K562 (cell line): ENCODE data around the gene USP26. TPM values are rescaled to one million over a fixed set of nuclear protein-coding genes. Genes with fewer than 3 reads are reported as not detected.

Source experiments
- FIP1L1 ChIP-seq: fragments of 200-400 bp; formaldehyde crosslinking; IDR thresholded peaks from 2 replicates; pipeline ENCODE4 v1.6.1; 2018; ENCODE audit warnings: mild to moderate bottlenecking, low read depth, low read length; ENCODE audit not compliant: poor library complexity, severe bottlenecking
- PRDM10 ChIP-seq: fragments of 450-650 bp; IDR thresholded peaks from 2 replicates; pipeline ENCODE4 v1.6.1; 2018; ENCODE audit not compliant: partially characterized antibody
- polyA plus RNA-seq, 8 experiments: library from polyadenylated mRNA; depleted of rRNA in 4 of 8; stranded (reverse) in 5 of 8; unstranded in 3 of 8; fragments of >200 nt; fragmentation: Nextera tagmentation in 2 of 8; fragmentation: Illumina TruSeq in 1 of 8; extraction: Ambion mirVana in 2 of 8; extraction: Trizol in 1 of 8; gene quantifications; 2 replicates each; pipeline versions ENCODE4 v1.2.1 to v1.2.3, GENCODE V29; 2011 to 2014; ENCODE audit warnings: inconsistent platforms in 1 of 8, missing spikeins in 1 of 8
- total RNA-seq, 7 experiments: library from RNA; depleted of rRNA in 6 of 7; stranded (reverse); fragments of >200 nt in 6 of 7; fragmentation: Illumina TruSeq in 2 of 7; extraction: Trizol in 2 of 7; gene quantifications; 2 replicates each; pipeline versions ENCODE4 v1.2.1 to v1.2.3, GENCODE V29; 2011 to 2021; ENCODE audit warnings: low replicate concordance in 1 of 7
- TF ChIP-seq, protein P1 (sequence below): fragments of 450-650 bp; IDR thresholded peaks from 2 replicates; pipeline ENCODE4 v1.6.1; 2016; ENCODE audit warnings: low read depth, mild to moderate bottlenecking, moderate library complexity
- TF ChIP-seq, protein P2 (sequence below): fragments of 450-650 bp; IDR thresholded peaks from 2 replicates; pipeline ENCODE4 v1.6.1; 2016; ENCODE audit warnings: mild to moderate bottlenecking, moderate library complexity

The USP26 gene
- total and polyA plus RNA-seq, 9 of the 15 experiments (the other 6 are each of a cell fraction or from before 2014, with no cell fraction given), result 0.06 to 0.84 (median 0.20) TPM; not detected in 2

- TF ChIP-seq PRDM10 (no peak), FIP1L1 (no peak)
- TF ChIP-seq, protein P1, sequence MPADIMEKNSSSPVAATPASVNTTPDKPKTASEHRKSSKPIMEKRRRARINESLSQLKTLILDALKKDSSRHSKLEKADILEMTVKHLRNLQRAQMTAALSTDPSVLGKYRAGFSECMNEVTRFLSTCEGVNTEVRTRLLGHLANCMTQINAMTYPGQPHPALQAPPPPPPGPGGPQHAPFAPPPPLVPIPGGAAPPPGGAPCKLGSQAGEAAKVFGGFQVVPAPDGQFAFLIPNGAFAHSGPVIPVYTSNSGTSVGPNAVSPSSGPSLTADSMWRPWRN, result no peak
- TF ChIP-seq, protein P2, sequence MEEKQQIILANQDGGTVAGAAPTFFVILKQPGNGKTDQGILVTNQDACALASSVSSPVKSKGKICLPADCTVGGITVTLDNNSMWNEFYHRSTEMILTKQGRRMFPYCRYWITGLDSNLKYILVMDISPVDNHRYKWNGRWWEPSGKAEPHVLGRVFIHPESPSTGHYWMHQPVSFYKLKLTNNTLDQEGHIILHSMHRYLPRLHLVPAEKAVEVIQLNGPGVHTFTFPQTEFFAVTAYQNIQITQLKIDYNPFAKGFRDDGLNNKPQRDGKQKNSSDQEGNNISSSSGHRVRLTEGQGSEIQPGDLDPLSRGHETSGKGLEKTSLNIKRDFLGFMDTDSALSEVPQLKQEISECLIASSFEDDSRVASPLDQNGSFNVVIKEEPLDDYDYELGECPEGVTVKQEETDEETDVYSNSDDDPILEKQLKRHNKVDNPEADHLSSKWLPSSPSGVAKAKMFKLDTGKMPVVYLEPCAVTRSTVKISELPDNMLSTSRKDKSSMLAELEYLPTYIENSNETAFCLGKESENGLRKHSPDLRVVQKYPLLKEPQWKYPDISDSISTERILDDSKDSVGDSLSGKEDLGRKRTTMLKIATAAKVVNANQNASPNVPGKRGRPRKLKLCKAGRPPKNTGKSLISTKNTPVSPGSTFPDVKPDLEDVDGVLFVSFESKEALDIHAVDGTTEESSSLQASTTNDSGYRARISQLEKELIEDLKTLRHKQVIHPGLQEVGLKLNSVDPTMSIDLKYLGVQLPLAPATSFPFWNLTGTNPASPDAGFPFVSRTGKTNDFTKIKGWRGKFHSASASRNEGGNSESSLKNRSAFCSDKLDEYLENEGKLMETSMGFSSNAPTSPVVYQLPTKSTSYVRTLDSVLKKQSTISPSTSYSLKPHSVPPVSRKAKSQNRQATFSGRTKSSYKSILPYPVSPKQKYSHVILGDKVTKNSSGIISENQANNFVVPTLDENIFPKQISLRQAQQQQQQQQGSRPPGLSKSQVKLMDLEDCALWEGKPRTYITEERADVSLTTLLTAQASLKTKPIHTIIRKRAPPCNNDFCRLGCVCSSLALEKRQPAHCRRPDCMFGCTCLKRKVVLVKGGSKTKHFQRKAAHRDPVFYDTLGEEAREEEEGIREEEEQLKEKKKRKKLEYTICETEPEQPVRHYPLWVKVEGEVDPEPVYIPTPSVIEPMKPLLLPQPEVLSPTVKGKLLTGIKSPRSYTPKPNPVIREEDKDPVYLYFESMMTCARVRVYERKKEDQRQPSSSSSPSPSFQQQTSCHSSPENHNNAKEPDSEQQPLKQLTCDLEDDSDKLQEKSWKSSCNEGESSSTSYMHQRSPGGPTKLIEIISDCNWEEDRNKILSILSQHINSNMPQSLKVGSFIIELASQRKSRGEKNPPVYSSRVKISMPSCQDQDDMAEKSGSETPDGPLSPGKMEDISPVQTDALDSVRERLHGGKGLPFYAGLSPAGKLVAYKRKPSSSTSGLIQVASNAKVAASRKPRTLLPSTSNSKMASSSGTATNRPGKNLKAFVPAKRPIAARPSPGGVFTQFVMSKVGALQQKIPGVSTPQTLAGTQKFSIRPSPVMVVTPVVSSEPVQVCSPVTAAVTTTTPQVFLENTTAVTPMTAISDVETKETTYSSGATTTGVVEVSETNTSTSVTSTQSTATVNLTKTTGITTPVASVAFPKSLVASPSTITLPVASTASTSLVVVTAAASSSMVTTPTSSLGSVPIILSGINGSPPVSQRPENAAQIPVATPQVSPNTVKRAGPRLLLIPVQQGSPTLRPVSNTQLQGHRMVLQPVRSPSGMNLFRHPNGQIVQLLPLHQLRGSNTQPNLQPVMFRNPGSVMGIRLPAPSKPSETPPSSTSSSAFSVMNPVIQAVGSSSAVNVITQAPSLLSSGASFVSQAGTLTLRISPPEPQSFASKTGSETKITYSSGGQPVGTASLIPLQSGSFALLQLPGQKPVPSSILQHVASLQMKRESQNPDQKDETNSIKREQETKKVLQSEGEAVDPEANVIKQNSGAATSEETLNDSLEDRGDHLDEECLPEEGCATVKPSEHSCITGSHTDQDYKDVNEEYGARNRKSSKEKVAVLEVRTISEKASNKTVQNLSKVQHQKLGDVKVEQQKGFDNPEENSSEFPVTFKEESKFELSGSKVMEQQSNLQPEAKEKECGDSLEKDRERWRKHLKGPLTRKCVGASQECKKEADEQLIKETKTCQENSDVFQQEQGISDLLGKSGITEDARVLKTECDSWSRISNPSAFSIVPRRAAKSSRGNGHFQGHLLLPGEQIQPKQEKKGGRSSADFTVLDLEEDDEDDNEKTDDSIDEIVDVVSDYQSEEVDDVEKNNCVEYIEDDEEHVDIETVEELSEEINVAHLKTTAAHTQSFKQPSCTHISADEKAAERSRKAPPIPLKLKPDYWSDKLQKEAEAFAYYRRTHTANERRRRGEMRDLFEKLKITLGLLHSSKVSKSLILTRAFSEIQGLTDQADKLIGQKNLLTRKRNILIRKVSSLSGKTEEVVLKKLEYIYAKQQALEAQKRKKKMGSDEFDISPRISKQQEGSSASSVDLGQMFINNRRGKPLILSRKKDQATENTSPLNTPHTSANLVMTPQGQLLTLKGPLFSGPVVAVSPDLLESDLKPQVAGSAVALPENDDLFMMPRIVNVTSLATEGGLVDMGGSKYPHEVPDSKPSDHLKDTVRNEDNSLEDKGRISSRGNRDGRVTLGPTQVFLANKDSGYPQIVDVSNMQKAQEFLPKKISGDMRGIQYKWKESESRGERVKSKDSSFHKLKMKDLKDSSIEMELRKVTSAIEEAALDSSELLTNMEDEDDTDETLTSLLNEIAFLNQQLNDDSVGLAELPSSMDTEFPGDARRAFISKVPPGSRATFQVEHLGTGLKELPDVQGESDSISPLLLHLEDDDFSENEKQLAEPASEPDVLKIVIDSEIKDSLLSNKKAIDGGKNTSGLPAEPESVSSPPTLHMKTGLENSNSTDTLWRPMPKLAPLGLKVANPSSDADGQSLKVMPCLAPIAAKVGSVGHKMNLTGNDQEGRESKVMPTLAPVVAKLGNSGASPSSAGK, result no peak
Observed at GRCh38 chrX:133048751-133049150, 48.2 kb downstream of the USP26 start (continued).
